CD4-positive, alpha-beta T cell treated with Interleukin-2 at 100 ng/mL for 4 hours (primary cell): ENCODE measurements around the gene INPP5A.
"Not testable (repeated sequence)": the region's sequence is repeated elsewhere in the genome, so short reads cannot be mapped to it uniquely, and the experiment has no call there.

Experiments used
- DNase-seq: peaks from one replicate; pipeline ENCODE4 v3.0.0-alpha.2; 2020; ENCODE audit warnings: low spot score

The INPP5A gene

DNA sequence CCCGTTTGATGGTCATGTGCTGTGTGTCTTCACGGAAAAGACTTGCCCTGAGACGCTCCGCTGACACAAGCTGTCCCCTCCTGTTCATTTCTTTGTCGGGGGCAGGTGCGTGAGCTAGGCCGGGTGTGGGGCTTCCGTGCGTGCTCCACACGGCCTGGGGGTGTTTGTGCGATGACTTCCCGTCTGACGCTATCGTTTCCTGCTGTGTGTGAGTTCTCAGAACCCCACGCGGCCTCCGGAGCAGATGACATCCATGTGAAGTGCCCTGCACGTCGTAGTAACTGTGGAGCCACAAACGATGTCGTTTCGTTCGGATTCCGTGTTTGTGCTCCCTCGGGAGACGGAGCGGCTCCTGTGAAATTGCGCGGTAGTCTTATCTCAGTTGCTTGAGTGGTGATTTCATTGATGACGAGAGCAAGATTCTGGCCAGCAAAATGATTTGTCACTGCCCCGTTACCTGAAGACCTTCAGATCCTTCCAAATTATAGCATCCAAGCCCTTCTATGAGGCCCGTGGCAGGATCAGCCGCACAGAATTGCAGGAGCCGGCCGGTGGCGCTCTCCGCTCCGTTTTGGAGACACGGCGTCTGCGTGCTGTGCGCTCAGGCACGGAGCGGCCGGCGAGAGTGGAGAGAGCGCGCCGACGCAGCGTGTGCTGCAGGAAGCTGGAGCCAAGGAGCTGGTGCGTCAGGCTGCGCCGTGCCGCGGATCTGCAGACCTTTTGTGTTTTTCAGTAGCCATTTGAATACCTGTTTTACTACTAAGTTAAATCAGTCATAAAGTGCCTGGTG, 153.4 kb downstream of the INPP5A start:
- no peak for DNase-seq

DNA sequence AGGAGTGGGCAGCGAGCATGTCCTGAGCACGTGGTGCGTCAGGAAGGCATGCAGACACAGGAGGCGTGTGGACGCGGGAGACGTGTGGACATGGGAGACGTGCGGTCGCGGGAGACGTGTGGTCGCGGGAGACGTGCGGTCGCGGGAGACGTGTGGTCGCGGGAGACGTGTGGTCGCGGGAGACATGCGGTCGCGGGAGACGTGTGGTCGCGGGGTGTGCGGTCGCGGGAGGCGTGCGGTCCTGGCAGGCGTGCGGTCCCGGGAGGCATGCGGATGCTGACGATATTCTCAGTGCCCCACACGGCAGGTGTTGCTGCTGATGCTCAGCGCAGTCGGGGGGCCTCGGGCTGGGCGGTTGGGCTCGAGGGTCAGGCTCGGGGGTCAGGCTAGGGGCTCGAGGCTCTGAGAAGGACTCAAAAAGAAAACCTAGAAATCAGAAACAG, 154.1 kb downstream of the INPP5A start:
- no peak for DNase-seq

DNA sequence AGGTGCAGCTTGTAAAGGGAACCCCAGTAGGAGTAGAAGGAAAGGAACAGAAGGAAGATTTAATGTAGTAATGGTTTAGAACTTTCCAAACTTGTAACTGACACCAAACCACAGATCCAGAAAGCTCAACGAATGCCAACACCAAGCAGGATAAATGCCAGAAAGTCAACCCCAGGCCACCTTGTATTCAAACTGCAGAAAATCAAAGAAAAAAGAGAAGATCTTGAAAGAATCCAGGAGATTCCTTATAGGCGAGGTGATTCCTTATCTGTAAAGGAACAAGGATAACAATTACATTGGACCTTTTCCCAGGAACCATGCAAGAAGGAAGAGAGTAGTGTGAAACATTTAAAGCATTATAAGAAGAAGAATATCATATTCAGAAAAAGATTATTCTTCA, 154.7 kb downstream of the INPP5A start:
- DNase-seq = no peak

DNA sequence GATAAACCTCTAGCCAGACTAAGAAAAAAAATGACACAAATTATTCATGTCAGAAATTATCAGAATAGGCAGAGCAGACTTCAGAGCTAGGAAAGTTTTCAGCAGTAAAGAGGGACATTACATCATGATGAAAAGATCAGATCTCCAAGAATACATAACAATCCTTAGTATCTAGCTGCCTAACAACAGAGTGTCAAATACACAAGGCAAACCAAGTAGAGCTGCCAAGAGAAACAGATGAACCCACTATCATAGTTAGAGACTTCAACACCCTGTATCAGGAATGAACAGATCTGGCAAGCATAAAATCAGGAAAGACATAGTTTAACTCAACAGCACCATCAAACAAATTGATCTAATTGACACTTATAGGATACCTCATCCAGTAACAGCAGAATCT, 156.1 kb downstream of the INPP5A start:
- DNase-seq = no peak

DNA sequence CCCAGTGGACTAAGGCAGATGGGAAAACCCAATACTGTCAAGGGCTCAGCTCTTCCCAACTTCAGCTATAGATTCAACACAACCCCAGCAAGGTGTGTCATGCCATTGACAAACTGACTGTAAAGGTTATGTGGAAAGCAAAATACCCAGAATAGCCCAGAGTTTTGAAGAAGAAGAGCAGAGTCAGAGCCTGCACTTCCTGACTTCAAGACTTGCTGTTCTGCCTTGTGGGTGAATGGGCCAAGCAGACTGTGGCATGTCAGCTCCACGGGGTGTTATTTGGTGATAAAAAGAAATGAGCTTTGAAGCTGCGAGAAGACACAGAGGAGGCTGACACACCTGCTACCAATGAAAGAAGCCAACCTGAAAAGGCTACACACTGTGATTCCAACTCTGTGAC, 158.6 kb downstream of the INPP5A start:
- no peak for DNase-seq

DNA sequence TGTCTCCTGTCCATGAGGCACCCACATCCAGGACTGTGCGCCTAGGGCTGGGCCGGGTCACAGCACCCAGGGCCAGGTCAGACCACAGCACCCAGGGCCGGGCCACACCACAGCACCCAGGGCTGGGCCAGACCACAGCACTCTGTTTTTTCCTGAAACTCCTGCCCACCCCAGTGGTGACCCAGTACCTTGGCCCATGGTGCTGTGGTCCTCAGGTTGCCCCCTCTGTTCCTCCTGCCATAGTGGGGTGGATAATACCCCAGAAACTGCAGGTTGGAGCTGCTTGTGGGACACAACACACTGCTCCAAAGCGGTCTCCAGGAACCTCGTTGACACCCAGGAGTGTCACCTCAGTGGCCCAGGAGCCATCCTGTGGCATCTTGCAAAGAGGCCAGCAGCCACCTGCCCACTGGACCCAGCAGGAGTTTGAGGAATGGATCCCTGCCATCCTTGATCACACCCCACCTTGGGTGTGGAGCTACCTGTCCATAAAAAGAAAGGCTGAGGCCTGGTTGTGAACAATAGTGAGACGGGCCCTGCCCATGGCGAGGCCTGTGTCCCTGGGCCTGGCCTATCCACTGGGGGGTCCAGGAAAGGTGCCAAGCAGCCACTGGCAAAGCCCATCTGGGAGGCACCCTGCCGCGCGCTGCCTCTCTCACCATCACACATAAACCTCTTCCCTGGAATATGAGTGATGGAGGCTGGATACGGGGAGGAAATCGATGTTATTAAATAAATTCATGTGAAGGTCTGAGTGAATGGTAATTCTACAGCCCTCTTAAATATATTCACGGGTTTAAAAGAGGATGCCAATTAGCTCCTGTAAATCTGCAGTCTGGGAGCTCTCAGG, 159.4 kb downstream of the INPP5A start:
- no peak for DNase-seq

DNA sequence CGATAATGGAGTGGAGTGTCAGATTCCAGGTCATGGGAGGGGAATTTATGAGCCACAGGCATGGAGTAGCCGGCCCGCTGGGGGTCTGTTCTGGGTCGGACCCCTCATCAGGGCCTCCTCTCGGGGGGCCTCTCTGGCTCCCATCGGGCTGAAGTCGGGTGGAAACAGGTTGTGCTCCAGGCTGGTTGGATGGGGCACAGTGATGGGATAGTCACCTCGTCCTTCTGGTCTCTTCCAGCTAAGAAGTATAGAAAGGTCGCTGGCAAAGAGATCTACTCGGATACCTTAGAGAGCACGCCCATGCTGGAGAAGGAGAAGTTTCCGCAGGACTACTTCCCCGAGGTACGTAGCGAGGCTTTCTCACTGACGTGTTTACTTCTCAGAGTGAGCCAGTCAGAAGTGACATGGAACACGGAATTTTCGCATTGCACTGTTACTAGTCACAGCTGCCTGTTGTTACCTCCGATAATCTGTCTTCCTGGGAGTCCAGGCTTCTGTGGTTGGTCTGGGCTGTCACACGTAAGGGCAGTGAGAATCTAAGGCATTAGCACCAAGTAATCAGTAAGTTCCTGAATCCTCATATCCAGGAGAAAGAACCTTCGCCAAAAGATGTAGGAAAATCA, 160.1 kb downstream of the INPP5A start:
- DNase-seq = no peak

DNA sequence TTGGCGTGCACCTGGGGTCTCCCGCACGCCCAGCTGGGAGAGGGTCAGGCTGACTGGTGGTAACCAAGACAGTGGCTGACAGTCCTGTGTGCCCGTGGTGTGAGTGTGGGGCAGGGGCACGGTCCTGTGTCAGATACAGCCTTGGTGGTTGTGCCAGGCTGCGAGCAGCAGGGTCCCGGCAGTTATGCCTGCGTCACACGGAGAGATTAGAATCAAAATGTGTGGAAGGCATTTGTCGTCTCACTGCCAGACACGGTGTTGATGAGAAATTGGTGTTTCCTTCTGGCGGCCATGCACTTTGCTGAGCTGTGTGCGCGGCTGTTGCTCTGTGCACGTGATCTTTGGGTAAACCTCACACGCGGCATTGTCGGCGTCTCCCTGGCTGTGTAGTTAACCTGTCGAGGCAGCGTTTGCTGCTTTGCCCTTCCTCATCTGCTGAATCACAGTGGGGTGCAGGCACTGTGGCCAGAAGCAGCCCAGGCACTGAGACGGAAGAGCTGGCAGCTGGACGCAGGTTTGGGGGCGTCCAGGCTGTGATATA, 160.7 kb downstream of the INPP5A start:
- no peak for DNase-seq

DNA sequence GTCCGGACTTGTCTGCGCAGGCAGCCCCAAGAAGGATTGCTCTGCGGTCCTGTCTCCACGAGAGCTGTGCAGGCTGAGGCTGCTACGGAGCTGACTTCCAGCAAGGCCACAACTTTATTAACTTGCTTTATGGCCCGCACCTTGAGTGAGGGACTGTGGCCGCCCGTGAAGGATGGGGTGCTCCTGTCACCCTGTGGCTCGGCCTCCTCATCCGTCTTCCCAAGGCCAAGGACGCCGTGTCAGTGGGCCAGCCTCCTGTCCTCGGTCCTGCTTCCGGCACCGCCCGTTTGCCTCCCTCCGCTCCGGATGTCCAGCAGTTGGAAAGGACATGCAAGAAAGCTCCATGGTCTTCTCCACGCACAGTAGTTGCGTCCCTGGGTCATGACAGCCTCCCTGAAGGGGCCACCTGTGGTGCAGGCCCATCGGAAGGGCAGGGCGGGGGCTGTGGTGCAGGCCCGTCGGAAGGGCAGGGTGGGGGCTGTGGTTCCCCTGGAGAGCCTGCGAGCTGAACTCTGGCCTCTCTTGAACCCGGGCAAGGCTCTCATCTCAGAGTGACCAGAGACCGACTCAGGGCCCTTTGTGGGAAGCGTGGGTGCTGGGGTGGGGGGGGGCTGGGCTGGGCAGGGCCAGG, 161.3 kb downstream of the INPP5A start:
- DNase-seq = no peak

DNA sequence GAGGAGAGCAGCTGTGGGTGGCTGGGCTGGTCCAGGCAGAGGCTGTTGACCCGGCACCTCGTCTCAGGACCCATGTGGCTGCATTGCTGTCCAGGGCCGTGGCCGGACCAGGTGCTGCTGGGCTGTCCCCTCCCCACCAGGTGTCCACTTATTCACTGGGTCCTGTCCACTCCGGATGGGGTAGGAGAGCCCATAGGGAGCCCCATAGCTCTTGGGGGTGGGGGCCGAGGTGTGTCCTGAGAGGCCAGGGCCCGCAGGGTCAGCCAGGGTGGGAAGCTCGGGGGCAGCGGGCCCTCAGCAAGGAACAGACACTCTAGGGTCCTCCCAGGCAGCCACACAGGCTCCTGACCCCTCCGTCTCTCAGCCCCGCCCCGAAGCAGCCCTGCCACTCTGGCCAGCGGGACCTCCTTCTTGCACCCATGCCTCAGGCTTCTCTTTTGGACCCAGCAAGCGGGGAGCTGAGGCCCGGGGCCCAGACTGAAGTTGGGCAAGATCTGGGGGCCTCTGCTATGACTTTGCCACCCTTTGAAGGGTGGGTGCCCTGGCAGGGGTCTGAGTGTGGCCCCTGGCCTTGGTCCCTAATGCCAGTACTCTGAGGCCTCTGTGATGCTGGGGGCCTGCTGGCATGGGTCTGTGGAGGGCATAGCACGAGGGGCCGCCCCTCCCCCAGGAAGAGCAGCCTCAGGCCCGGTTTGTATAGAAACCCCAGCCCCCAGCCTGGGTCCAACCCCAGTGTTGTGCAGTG, 162.0 kb downstream of the INPP5A start:
- no peak for DNase-seq

DNA sequence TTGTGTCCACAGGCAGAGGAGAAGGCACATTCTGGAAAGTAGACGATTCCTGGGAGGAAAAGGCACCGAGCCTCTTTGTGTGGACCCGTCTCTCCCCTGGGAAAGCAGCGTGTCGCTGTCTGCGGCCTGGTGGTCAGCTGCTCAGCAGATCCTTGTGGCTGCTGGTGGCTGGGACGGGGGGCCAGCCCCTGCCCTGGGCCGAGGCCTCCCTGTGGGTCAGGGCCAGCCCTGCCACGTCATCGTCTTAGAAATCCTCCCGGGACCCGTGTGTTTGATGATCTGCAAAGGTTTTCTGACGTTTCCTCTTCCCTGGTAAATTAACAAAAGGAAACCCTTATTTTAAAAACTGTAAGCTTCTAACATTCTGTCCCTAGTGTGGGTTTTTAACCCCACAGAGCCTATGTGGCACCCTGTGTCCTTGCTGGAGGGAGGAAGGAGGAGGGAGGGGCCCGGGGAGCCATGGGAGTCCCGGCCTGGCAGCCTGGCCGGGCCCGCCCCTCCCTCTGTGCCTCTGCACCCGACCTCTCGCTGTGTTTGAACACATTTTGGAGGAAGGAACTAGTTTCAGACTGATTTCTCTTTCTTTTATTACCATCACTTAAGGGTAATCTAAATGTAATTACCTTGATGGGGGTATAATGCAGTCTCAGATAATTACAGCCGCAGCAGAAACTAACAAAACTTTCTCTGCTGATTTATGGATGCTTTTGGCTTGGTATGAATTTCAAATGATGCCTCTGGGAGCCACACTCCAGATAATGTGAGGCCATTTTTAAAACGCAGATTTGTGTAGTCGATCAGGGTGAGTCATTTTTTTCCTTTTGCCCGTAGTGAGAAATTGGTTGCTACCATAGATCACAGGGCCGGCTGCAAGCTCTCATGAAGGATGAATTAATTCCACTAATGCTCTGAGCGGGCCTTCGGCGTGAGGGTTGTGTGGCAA, 162.8 kb downstream of the INPP5A start:
- no peak for DNase-seq

DNA sequence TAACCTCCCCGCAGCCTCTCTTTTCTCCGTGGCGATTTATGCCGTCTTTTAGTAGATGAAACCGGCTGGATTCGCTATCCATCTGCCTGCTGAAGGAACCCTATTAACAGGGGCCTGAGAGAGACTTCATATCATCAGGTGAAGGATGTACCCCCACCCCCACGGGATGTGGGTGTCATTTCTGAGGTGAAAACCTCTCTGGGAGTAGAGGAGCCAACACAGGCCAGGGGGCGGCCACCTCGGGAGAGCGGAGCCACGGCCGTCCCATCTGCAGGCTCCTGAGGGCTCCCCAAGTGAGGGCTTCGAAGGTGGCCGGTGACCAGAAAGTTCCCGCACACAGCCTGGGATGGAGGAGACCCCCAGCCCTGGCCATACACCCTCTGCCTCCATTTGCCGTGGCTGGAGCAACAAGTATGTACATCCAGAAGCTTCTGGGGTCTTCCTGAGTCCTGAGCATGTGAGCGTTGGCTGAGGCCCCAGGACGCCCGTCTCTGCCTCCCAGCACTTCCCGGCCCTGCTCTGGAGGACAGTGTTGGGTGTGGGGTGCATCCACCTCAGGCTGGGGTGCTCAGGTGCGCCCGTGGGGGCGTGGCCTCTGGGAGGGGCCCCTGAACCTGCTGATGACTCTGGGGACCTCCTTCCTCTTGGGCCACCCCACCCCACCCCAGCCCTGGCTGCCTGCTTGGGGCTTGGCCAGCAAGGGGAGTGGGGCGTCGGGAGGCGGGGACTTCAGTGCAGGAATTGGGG, 163.7 kb downstream of the INPP5A start:
- no peak for DNase-seq

DNA sequence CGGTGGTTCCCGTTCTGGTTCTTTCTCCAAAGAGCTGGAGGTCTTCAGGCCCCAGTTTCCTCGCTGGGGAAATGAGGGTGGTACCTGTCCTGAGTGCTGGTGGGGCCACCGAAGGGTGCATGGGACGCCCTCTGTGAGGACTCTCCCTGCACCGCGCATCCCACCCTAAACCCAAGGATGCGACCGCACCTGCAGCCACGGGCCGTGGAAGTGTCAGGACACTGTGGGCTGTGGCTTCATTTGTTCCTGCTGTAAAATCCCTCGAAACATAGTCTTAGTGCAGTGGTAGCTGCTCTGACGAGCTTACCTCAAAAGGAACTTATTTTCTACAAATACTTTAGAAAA, 164.2 kb downstream of the INPP5A start:
- DNase-seq = no peak

DNA sequence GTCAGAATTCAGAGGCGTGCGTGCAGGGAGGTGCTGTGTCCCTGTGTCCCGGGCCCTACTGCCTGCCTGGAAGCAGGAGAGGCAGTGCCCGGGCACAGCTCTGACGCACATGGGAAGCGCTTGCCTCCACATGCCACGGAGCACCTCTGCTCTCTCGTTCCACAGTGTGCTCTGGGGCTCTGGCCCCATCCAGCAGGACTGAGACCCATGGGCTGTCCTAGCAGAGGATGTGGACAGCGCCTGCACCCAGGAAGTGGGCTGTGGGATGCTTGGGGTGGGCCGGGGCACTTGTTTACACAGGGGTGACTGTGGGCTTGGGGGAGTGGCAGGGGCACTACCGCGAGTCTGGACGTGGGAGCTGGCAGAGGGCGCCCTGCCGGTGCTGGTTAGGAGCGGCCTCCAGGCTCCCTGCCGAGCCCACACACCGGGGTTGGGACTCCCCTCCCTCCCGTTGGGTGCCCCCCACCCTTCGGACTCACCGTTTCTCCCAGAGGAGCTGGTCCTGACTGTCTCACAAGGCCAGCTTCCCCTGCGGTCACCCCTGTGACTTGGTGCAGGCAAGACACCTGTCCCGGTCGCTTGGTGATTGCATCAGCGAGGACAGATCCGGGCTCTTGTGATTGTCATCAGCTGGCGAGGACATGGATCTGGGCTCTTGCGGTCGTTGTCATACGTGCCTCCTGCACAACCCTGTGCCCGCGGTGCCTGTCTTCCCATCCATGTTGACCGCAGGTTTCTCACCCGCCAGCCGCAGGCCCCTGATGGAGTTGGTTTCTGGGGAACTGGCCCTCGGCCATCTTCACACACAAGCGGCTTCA, 165.2 kb downstream of the INPP5A start:
- no peak for DNase-seq

DNA sequence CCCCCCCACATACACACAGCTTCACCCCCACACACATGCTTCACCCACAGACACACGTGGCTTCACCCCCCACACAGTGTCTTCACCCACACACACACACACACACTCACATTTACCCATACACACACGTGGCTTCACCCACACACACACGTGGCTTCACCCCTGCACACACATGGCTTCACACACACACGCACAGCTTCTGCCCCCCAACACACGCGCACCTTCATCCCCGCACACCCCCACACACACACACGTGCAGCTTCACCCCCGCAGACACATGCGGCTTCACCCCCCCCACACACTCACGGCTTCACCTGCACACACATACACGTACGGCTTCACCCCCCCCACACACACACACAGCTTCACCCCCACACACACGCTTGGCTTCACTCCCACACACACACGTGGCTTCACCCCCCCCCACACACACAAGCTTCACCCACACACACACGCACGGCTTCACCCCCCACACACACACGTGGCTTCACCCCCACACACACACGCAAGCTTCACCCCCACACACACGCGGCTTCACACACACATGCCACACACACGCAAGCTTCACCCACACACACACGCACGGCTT, 165.9 kb downstream of the INPP5A start:
- DNase-seq = no peak

DNA sequence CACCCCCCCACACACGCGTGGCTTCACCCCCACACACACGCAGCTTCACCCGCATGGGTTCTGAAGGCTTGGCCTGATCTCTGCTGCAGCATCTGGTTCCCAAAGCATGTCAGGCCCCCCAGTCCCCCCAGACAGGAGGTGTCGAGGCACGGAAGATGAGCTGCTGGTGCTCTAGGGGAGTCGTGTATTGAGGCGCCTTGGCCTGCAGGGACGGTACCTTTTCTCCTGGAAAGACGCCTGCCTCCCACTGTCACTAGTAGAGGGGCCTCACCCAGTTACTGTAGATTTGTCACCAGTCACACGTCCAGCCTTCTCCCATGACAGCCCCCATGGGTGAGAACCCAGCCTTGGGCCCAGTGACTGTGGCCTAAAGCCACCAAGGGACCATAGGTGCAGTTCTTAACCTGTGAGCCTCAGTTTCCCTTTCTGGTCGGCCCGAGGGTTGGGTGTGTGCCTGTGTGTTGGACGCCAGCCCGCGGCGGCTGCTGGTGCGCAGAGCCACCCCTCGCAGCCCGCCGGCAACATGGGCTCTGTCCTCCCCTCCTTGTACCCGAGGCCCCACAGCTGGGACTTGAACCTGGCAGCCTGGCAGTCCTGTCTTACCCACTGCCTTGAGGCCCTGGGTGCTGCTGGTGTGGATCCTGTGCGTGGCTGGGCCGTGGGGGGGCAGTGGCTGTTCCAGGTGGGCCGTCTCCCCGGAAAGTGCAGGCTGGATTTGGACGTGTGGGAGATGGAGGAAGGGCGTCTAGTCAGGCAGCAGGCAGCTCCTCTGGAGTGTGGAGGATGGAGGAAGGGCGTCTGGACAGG, 166.6 kb downstream of the INPP5A start:
- no peak for DNase-seq

DNA sequence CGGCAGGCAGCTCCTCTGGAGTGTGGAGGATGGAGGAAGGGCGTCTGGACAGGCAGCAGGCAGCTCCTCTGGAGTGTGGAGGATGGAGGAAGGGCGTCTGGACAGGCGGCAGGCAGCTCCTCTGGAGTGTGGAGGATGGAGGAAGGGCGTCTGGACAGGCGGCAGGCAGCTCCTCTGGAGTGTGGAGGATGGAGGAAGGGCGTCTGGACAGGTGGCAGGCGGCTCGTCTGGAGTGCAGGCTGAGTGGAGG, 167.2 kb downstream of the INPP5A start:
- DNase-seq = not testable (repeated sequence)

DNA sequence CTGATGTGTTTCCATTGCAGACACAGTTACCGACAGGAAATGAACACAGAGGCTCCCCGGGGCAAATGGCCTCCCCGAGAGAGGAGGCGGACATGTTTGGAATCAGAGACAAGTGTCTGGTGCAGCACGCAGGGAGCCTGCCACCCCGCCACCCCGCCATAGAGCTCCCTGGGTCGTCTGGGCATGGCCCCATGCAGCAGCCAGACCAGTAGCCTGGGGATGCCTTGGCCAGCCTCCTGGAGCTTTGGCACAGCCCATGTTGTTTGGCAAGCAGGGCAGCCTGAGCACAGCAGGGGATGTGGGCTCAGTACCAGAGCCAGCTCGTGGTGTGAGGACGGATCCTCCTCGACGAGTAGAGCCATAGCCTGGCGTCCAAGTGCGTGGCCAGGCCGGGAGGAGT, 167.6 kb downstream of the INPP5A start:
- DNase-seq = no peak
